ENCODE results near the gene VARS1.
"Not testable (repeated sequence)": the region's sequence is repeated elsewhere in the genome, so short reads cannot be mapped to it uniquely, and the experiment has no call there.

Gene VARS1

DNA sequence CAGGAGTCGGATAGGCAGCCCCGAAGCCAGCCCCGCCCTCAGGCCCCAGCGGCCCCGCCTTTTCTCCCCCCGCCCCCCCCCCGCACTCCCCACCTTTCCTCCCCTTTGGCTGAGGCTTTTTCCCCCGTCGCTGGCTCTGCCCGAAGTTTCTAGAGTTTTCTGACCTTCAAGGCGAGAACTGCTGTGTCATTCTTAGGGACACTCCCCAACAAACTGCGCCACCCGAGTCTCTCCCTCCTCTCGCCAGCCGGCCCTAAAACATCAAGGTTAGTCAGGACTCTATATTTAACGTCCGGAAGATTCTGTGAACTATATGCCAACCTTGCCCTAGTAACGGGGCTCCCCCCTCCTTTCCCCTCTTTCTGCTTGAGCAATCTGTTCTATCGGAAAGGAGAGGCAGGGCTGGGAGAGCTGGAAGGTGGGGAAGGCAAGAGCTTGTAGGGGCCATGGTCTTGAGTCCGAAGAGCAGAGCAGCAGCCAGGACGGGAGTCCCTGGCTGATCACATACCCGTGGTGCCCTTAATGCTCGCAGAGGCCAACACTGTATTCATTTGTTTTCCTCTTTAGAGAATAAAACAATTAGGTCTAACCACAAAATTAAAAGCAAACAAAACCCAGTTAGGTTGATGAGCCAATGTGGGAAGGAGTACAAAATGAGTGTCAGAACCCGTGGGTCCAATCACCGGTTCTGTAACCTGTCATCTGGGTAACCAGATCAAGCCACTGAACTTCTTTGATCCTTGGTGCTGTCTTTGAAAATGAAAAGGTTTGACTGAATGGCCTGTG, 26.7 kb upstream of the VARS1 start:
- DNase-seq (ENCODE audit: low read depth) = no peak

DNA sequence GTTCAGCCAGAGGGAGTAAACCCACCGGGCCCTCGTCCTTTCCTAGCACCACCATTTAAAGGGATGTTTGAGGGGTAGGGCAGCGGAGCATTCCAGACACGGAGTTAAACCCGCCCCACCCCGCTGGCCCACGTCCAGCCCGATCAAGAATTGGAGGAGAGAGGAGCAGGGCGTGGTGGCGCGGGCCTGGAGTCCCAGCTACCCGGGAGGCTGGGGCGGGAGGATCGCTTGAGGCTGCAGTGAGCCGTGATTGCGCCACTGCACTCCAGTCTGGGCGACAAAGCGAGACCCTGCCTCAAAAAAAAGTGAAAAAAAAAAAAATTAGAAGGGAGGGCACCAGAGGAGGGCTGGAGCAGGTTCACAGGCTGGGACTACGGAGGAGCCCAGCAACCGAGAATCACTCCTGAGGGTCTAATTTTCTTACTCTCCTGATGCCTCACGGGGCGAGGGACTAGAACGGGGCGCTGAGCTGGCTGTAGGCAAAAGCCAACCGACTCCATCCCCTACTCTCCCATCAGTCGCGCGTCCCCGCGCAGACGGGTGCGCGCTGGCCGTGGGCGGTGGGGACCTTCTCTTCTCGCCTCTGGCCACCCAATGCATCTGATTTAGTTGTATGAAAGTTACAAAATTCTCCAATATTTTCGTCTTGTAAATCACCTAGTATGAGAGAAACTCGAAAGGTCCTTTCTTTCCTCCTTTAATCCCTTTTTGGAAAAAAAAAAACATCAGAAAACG, 25.9 kb upstream of the VARS1 start:
- DNase-seq (ENCODE audit: low read depth) = no peak

DNA sequence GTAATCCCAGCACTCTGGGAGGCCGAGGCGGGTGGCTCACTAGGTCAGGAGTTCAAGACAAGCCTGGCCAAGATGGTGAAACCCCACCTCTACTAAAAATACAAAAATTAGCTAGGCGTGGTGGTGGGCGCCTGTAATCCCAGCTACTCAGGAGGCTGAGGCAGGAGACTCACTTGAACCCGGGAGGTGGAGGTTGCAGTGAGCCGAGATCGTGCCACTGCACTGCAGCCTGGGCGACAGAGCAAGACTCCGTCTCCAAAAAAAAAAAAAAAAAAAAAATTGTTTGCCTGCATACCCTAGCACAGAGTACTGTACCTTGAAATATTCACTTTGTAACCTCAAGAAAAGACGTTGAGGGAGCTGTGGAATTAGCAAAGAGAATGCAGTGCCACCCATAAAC, 24.8 kb upstream of the VARS1 start:
- not testable (repeated sequence) for DNase-seq (ENCODE audit: low read depth)

DNA sequence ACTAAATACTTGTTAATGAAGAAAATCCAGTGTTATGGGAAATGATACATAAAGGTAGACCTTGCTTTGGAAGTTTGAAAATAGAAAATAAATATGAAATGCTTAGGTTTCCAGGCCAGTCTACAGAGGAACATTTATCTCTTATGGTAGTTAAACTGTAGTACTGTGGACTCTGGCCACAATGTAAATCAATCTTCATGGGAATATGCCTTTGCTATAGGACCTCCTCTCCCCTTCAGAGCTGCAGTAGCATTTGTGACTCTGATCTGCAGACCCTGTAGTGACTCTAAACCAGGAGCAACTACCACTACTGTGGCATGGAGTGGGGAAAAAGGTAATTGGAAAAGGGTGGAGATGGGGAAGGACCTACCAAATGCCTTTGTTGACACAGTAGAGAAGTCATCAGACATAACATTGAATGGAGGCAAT, 24.3 kb upstream of the VARS1 start:
- DNase-seq (ENCODE audit: low read depth) = no peak

DNA sequence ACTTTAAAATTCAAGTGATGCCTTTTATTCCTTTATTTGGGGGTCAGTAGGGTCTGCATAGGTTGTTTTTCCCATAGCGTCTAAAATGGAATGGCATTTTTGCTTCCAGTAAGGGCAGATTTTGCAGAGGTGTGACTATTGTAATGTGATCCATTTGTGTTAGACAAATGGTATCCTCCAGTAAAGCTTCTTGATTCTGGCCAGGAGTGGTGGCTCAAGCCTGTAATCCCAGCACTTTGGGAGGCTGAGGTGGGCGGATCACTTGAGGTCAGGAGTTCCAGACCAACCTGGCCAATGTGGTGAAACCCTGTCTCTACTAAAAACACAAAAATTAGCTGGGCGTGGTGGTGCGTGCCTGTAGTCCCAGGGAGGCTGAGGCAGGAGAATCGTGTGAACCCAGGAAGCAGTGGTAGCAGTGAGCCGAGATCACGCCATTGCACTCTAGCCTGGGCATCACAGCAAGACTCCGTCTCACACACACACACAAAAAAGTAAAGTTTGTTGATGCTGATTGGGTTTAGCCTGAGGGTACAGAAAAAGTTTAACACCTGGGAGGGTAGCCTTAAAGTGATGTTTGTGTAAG, 22.5 kb upstream of the VARS1 start:
- DNase-seq (ENCODE audit: low read depth) = not testable (repeated sequence)

DNA sequence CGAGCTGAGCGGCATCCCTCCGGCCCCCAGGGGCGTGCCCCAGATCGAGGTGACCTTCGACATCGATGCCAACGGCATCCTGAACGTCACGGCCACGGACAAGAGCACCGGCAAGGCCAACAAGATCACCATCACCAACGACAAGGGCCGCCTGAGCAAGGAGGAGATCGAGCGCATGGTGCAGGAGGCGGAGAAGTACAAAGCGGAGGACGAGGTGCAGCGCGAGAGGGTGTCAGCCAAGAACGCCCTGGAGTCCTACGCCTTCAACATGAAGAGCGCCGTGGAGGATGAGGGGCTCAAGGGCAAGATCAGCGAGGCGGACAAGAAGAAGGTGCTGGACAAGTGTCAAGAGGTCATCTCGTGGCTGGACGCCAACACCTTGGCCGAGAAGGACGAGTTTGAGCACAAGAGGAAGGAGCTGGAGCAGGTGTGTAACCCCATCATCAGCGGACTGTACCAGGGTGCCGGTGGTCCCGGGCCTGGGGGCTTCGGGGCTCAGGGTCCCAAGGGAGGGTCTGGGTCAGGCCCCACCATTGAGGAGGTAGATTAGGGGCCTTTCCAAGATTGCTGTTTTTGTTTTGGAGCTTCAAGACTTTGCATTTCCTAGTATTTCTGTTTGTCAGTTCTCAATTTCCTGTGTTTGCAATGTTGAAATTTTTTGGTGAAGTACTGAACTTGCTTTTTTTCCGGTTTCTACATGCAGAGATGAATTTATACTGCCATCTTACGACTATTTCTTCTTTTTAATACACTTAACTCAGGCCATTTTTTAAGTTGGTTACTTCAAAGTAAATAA, 21.8 kb upstream of the VARS1 start:
- DNase-seq (ENCODE audit: low read depth) = not testable (repeated sequence)

DNA sequence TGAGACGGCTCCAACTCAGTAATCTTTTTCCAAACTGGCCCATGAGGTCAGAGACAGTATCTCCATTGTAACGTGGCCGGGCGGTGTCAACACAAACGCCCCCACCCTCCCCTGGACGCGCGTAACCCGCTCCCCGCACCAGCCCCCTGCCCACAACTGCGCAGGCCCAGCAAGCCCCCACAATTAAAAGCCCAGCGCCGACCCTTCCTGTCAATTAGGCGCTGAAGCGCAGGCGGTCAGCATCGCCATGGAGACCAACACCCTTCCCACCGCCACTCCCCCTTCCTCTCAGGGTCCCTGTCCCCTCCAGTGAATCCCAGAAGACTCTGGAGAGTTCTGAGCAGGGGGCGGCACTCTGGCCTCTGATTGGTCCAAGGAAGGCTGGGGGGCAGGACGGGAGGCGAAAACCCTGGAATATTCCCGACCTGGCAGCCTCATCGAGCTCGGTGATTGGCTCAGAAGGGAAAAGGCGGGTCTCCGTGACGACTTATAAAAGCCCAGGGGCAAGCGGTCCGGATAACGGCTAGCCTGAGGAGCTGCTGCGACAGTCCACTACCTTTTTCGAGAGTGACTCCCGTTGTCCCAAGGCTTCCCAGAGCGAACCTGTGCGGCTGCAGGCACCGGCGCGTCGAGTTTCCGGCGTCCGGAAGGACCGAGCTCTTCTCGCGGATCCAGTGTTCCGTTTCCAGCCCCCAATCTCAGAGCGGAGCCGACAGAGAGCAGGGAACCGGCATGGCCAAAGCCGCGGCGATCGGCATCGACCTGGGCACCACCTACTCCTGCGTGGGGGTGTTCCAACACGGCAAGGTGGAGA, 19.7 kb upstream of the VARS1 start, which contains the start of the genes HSPA1A and HSPA1L:
Gene HSPA1A, plus strand, starts transcription at position 519 of the 814 bp plus-strand sequence. Its CDS starts 214 bp downstream, at position 733.
Gene HSPA1L, minus strand, starts transcription at position 259 of the 814 bp plus-strand sequence. CDS start 3,311 bp downstream, outside the sequence.
- DNase-seq (ENCODE audit: low read depth) = no peak

DNA sequence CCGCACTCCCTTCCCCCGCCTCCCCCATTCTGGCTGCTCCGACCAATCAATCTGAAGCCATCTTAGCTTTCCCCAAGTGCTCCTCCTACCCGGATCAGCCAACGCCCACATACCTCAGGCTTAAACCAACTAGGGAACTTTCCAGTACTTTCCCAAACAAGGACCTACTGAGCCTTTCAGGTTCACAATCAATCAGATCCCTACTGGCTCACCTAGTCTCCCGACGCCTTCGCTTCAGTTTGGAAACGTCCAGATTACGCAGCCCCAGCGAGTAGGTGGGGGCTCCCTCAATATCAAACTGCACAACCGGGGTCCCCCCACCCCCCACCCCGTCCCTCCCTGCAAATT, 19.1 kb upstream of the VARS1 start:
- DNase-seq (ENCODE audit: low read depth) = peak; percentile 95

DNA sequence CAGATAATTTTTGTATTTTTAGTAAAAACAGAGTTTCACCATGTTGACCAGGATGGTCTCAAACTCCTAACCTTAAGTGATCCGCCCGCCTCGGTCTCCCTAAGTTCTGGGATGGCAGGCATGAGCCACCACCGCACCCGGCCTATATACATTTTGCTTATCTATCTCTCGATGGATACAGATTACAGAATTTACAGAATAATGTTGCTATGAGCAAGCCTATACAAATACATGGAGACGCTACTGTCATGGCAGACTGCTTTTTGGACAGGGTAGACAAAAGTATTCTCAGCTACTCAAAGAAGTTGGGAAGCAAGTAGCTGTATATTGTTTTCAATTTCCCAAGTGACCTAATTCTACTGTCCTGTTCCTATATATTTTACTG, 17.9 kb upstream of the VARS1 start:
- no peak for DNase-seq (ENCODE audit: low read depth)

DNA sequence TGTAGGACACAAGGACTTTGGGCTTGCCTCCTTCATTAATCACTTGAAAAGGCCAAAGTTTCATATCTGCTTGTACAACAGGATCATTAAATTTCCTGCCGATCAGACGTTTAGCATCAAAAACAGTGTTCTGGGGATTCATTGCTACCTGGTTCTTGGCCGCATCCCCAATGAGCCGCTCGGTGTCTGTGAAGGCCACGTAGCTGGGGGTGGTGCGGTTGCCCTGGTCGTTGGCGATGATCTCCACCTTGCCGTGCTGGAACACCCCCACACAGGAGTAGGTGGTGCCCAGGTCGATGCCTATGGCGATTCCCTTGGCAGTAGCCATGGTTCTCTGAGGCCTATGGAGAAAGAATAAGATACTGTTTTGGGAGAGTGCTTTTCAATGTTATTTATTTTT, 16.1 kb upstream of the VARS1 start:
- DNase-seq (ENCODE audit: low read depth) = no peak

DNA sequence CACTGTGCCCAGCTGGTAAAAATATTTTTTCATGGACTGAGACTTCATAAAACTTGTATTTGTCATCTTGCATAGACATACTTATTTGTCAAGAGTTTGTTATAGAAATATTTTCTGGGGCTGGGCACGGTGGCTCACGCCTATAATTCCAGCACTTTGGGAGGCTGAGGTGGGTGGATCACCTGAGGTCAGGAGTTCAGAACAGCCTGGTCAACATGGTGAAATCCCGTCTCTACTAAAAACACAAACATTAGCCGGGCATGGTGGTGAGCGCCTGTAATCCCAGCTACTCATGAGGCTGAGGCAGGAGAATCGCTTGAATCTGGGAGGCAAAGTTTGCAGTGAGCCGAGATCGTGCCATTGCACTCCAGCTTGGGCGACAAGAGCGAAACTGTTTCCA, 13.0 kb upstream of the VARS1 start:
- DNase-seq (ENCODE audit: low read depth) = not testable (repeated sequence)

DNA sequence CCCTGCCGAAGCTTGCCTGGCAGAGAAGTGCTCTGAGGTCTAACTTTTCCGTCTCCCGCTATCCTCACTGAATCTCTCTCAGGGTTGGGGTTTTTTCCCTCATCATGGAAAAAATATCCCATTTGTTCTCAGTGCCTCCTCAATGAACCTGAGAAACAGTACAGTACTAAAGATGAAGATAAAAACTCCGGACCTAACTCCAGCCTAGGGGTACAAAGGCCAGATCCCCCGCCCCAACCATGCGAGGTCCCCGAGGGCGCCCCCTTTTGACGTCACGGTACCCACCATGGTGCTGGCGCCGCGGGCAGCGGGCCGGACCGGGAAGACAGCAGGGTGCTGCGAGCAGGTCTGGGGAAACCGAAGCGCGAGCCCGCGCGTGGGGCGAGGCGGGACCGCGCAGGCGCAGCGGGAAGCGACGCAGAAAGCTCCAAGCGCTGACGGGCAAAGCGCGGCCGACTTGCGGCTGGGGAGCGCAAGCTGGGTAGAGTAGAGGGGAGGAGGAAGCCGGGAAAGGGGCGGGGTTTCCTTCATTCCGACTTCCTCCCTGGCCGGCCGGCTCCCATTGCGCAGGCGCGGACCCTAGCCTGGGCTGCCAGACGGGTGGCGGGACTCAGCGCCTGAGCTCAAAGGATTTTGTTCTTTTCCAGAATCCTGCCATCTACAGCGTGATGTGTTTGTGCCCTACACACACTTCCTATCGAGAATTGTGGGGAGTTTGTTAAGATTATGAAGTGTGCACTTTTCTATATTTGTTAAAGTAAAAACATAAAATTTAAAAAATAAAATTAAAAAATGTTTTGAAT, 11.1 kb upstream of the VARS1 start, which contains the start of gene LSM2:
Gene LSM2, minus strand, starts transcription at position 497 of the 803 bp plus-strand sequence. Its CDS starts 209 bp downstream, at position 288.
- peak; percentile 92 for DNase-seq (ENCODE audit: low read depth)

DNA sequence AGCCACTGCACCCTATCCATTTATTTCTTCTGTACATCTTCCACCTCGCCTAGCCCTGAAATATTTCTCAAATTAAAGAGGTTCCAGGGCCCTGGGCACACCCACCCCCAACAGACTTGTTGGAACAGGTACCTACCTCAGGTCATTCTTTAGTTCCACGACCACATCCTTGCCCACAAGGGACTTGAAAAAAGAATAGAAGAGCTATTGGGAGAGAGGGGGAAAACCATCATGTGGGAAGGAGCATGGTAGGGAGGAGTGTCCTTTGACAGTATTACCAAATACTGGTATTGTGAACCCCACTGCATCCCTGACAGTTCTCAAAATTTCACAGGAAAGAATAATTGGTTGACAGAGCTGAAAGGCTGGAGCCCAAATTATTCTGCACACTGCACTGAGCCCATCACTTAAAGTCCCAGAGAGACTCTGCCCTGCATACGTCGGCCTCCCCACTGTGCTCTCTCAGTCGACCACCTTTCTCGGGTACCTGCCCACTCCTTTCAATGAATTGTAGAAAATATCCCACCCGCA, 10.5 kb upstream of the VARS1 start:
- no peak for DNase-seq (ENCODE audit: low read depth)

DNA sequence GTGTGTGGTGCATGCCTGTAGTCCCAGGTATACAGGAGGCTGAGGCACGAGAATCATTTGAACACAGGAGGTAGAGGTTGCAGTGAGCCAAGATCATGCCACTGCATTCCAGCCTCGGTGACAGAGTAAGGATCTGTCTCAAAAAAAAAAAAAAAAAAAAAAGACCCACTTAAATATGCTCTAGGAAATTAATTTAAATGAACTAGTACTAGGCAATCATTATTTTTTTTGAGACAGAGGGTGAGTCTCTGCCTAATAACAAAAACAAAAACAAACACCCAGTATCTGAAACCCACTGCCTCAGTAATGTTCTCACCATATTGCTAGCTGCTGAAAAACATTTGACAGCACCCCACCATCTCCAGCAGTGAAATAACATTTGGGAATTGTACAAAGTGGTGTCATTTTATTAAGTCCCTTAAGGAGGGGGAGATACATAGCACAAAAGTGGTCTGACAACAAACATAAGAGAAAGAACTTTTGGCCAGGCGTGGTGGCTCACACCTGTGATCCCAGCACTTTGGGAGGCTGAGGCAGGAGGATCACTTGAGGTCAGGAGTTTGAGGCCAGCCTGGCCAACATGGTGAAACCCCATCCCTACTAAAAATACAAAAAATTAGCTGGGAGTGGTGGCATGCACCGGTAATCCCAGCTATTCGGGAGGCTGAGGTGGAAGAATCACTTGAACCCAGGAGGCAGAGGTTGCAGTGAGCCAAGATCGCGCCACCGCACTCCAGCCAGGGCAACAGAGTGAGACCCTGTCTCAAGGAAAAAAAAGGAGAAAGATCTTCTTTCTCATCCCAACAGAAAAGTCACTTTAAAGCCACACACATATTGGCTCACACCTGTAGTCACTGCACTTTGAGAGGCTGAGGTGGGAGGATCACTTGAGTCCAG, 5.7 kb upstream of the VARS1 start:
- DNase-seq (ENCODE audit: low read depth) = not testable (repeated sequence)

DNA sequence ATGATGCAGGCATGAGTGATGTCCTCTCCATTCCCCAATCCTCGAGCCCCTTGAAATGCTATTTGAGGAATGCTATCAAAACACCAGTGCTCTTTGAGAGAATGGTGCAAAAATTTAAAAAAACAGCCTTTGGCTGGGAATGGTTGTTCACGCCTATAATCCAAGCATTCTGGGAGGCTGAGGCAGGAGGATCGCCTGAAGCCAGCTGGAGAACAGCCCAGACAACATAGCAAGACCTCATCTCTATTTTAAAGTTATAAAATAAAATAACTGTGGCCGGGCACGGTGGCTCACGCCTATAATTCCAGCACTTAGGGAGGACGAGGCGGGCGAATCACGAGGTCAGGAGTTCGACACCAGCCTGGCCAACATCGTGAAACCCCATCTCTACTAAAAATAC, 4.2 kb upstream of the VARS1 start:
- DNase-seq (ENCODE audit: low read depth) = no peak

DNA sequence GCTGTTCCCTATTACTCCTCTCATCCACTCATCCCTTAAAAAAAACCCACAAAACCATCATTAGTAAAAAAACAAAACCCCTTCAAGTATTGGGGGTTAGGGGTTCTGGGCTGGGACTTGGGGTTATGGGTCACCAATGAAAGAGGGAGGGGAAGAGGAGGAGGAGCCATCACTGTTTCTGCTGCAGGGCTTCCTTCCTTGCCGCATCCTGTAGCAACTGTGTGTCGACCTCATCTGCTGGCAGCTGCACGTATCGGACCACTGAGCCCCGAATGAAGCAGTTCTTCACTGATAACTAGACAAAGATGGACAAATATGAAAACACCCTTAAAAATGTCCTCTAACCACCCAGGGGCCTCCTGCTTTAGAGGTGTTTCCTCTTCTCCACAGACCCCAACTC, 2.0 kb upstream of the VARS1 start:
- no peak for DNase-seq (ENCODE audit: low read depth)

DNA sequence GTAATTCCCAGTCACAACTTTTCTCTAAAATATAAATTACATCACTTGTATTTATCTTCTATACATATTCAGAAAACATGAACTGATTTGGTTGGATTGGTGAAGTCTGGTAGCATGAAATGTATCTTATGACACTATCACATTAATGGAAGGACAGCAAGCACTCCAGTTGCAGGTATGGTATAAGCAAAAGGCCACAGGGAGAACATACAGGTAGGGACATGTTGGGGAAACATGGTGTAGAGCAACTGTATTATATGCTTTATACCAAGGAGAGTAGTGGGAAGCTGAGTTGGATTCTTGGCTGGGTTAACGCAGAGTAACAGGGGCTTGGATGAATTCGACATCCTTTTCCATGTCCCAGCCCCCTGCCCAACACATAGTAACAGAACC, 1.4 kb upstream of the VARS1 start:
- DNase-seq (ENCODE audit: low read depth) = no peak

DNA sequence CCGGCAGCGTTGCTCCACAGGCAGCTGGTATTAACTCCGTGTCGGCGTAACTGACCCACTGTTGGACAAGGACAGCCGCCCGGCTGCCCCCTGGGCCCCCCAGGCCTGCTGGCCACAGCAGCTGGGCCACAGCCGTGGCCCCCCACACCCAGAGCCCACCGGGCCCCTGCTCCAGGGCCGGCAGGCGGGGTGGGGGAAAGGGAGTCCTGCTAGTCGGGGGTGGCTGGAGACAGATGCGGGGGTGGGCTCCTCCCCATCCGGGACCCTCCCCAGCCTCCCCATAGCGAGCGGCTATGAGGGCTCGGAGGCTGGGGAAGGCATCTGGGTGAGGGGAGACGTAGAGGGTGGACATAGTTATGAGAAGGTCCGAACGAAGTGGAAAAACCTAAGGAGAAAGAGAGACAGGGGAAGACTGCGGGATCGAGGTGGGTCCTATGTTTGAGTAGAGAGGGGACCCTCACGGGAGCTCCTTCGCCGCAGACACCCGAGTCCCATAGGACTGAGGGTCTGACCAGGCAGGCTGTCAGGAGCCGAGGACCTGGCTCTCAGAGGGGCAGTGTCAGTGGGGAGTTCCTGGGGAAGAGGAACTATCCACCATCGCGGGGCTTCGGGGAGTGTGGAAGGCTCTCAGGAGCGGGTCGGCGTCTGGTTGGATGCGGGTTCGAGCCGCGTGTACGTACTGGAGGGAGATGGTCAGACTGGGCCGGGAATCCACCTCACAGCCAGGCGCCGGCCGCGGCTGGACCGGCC, 511 bp downstream of the VARS1 start:
- DNase-seq (ENCODE audit: low read depth) = no peak

Measured in HS-27A (cell line).